GM19455 (cell line): ENCODE measurements around the gene SLC8A1.
"Not testable (repeated sequence)": the region's sequence is repeated elsewhere in the genome, so short reads cannot be mapped to it uniquely, and the experiment has no call there.

Experiments
- ATAC-seq: cut with Tn5 transposase; IDR thresholded peaks from one replicate; pipeline ENCODE4 v1.9.1; 2021; ENCODE audit not compliant: unreplicated experiment

Gene SLC8A1

DNA sequence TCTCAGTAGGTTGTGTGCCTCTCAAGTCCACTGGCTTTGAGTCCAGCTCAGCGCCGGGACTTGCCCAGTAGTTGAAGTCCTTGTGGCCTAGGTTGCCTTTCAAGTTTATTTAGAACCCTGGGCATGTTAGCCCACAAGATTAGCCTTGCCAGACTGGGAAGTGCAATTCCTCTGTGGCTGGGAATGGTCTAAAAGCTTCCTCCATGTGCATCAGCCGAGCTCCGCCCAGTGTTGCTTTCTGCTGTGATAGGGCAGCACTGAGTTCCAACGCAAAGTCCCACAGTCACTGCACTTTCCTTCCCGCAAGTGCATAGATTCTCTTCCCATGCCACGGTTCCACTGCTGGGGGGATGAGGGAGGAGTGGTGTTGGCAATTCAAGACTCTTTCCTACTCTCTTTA is 364.0 kb downstream of the SLC8A1 start:
- no peak for ATAC-seq

DNA sequence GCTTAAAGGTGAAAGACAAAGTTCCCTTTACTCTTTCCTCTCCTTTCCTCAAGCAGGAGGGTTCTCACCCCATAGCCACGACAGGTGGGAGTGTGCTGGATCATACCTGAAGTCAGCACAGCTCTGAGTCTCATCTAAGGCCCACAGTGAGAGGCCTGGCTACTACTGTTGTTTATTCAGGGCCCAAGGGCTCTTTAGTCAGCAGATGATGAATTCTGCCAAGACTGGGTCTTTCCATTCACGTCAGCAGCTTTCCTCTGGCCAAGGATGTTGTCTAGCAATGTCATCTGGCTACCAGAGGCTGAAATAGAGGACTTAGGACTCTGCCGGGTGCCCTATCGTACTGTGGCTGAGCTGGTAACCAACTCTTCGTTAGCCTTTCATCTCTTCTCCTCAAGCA is 364.5 kb downstream of the SLC8A1 start:
- ATAC-seq: no peak

DNA sequence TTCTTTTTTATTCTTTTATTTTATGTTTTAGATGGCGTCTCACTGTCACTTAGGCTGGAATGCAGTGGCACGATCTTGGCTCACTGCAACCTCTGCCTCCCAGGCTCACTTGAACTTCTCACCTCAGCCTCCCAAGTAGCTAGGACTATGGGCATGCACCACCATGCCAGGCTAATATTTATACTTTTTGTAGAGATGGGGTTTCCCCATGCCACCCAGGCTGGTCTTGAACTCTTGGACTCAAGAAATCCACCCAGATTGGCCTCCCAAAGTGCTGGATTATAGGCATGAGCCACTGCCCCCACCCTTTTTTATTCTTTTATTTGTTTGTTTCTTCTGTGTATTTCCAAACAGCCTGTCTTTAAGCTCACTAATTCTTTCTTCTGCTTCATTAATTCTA is 366.1 kb downstream of the SLC8A1 start:
- ATAC-seq: no peak

DNA sequence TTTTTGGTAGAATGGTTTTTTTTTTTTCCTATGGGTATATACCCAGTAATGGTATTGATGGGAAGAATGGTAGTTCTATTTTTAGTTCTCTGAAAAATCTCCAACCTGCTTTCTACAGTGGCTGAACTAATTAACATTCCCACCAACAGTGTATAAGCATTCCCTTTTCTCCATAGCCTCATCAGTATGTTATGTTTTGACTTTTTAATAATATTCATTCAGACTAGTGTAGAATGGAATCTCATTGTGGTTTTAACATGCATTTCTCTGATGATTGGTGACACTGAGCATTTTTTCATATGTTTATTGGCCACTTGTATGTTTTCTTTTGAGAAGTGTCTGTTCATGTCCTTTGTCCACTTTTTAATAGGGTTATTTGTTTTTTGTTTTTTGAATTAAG is 378.6 kb downstream of the SLC8A1 start:
- not testable (repeated sequence) for ATAC-seq

DNA sequence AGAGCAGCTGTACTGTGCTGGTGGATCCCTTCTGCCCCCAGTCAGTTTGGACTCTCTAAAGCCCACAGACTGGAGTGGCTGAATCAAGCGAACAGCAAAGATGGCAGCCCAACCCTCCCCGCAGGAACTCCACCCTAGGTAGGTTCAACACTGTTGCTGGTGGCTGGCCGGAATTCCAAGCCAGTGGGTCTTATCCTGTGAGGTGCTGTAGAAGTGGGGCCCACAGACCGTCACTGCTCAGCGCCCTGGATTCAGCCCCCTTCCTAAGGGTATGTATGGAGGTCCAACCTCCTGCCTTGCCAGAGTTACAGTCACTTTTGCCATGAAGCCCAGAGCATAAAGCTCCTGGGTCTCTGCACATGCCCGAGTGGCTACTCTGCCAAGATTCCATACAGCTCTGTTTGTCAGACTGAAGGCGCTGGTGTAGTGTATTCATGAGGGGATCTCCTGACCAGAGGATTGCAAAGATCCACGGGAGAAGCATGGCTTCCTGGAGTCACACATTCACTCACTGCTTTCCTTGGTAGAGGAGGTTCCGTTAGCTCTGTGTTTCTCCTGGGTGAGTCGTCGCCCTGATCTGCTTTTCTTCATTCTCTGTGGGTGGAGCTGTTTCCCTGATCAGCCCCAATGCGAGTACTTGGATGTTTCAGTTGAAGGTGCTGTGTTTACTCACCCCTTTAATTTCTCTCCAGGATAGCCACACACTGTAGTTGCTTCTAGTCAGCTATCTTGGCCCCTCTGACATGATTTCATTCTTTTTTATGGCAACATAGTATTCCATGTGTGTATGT is 379.3 kb downstream of the SLC8A1 start:
- ATAC-seq: no peak

DNA sequence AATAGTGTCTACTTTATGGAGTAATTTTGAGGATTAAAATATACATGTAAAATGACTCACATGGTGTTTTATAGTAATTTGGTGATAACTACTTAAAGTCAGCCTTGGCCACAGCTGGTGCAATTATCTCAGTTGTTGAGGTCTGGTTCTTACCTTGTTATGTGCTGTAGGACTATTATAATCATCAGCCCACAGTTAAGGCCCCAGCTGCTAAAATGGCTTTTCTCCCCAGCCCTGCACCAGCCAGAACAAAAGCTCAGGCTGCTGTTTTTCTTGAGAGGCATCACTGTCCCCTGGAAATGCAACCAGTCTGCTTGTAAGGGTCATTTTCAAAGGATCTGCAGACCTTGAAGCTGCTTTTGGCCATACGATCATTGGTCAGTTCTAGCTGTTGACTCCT is 389.5 kb downstream of the SLC8A1 start:
- no peak for ATAC-seq

DNA sequence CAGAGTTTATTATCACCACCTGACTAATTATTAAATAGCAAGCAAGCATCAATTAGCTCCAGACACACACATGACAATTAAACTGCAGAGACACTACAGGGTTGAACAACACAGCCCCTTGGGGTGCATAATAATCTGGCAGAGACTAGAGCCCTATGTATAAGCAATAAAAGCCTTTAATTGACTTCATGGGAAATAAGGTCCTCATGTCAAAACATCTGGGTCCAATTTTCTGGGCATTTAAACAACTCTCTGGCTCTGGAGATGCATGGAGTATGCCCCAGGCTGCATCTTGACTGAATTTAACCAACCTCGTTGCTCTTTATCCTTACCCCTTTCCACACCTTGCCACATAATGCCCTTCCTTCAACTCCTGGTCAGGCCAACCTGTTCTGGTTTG is 402.1 kb downstream of the SLC8A1 start:
- ATAC-seq: no peak

DNA sequence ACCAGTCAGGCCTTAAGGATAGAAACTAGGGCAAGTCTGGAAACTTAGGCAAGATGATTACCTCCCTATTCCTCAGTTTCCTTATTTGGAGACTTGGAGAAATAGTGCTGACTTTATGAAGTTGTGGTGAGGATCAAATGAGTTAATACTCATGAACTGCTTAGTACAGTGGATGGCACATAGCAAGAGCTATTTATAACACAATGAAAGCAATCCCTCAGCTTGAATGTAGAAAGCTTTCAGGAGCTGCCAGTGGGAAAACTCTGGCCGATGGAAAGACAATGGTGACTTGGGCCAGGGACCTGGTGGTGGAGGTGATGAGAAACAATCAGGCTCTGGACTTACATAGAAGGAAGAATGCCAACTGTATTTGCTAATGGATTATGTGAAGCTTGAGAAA is 403.4 kb downstream of the SLC8A1 start:
- ATAC-seq: no peak

DNA sequence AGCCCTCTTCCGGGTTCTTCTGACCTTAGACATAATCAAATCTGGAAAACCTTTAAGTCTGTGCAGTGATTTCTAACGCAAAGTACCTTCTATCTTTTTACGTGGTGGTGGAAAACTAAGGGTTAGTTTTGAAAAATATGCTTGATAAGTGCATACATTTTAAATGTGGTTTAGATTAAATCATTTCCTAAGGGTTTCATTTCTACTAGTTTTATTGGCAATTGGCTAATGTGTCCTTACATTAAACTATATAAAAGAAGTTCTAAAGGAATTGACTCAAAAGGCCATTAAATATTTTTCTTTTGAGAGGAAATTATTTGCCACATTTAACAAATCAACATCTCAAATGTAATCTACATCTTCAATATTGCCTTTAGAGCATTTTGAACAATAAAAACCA is 404.5 kb downstream of the SLC8A1 start:
- no peak for ATAC-seq
